ENCODE measurements around the gene RAPGEF4.

DNA sequence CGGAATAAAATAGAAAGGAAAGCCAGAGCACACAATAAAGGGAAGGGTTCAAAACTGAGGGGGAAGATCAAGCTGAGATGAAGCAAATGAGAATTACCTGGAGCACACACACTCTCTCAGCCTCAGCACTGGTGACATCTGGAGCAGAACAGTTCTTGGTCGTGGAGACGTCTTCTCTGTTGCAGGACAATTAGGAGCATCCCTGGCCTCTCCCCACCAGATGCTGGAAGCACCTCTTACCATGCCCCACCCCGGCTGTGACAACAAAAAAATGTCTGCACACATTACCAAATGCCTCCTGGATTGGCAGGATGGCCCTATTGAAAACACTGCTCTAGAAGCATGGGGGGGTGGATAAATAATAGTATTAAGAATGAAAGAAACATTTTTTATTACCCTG lies 296.4 kb downstream of the RAPGEF4 start:
- TF ChIP-seq, protein P1, sequence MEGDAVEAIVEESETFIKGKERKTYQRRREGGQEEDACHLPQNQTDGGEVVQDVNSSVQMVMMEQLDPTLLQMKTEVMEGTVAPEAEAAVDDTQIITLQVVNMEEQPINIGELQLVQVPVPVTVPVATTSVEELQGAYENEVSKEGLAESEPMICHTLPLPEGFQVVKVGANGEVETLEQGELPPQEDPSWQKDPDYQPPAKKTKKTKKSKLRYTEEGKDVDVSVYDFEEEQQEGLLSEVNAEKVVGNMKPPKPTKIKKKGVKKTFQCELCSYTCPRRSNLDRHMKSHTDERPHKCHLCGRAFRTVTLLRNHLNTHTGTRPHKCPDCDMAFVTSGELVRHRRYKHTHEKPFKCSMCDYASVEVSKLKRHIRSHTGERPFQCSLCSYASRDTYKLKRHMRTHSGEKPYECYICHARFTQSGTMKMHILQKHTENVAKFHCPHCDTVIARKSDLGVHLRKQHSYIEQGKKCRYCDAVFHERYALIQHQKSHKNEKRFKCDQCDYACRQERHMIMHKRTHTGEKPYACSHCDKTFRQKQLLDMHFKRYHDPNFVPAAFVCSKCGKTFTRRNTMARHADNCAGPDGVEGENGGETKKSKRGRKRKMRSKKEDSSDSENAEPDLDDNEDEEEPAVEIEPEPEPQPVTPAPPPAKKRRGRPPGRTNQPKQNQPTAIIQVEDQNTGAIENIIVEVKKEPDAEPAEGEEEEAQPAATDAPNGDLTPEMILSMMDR (IDR thresholded peaks at IDR 0.05 in 4 of 5, conservative IDR thresholded peaks at IDR 0.05 in 1 of 5), result no peak
- no peak for TF ChIP-seq POLR2A (IDR thresholded peaks at IDR 0.05)
